ENCODE measurements around the gene CD33.
"Not testable (repeated sequence)": the region's sequence is repeated elsewhere in the genome, so short reads cannot be mapped to it uniquely, and the experiment has no call there.

The CD33 gene

DNA sequence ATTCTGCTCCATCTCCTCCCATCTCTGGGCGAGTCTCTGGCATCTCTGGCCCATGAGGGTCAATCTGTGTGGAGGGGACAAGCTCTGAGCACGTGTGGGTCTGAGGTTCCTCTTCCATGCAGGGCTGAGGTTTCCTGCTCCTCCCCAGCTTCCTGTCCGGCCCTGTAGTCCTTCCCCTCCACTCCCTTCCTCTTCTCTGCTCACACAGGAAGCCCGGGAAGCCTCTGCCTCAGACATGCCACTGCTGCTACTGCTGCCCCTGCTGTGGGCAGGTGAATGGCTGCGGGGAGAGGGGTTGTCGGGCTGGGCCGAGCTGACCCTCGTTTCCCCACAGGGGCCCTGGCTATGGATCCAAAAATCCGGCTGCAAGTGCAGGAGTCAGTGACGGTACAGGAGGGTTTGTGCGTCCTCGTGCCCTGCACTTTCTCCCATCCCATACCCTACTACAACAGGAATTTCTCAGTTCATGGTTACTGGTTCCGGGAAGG is 14.0 kb upstream of the CD33 start:
- DNase-seq (ENCODE audit: low read depth), result not testable (repeated sequence)

DNA sequence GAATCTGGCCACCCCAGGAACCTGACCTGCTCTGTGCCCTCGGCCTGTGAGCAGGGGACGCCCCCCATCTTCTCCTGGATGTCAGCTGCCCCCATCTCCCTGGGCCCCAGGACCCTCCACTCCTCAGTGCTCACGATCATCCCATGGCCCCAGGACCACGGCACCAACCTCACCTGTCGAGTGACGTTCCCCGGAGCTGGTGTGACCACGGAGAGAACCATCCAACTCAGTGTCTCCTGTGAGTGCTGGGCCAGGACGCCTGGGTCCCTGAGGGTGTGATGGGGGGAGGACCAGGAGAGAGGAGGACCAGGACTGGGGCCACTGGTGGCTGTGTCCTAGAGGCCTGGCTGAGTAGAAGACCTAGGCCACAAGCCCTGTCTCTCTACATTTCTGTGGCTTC is 13.0 kb upstream of the CD33 start:
- no peak for DNase-seq (ENCODE audit: low read depth)

DNA sequence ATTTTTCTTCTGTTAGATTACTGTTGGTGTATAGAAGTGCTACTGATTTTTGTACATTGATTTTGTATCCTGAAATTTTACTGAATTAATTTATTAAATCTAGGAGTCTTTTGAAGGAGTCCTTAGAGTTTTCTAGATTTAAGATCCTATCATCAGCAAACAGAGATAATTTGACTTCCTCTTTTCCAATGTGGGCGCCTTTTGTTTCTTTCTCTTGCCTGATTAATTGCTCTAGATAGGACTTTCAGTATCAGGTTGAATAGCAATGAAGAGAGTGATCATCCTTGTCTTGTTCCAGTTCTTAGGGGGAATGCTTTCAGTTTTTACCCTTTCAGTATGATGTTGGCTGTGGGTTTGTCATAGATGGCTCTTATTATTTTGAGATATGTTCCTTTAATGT is 5.6 kb upstream of the CD33 start:
- no peak for DNase-seq (ENCODE audit: low read depth)

DNA sequence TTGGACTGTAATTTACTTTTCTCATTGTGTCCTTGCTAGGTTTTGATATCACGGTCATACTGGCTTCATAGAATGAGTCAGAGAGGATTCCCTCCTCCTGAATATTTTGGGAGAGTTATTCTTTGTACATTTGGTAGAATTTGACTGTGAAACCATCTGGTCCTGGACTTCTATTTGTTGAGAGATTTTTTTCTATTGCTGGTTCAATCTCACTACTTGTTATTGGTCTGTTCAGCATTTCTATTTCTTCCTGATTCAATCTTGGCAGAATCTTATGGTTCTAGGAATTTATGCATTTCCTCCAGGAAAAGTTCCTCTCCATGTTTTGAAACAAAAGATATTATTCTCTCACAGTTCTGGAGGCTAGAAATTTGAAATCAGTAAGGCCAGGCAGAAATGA is 4.9 kb upstream of the CD33 start:
- DNase-seq (ENCODE audit: low read depth), result no peak

DNA sequence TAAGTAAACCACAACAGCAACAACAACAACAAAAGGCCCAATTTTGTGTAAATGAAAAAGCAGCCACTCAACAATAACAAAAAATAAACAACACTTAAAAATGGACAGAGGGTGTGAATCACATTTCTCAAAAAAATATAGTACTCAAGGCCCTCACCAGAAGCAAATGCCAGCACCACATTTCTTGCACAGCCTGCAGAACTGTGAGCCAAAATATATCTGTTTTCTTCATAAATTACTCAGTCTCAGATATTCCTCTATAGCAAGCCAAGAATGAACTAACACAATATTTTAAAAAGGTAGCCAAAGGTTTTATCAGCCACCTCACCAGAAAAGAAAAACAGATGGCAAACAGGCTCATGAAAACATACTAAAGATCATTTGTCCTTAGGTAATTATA is 3.9 kb upstream of the CD33 start:
- no peak for DNase-seq (ENCODE audit: low read depth)

DNA sequence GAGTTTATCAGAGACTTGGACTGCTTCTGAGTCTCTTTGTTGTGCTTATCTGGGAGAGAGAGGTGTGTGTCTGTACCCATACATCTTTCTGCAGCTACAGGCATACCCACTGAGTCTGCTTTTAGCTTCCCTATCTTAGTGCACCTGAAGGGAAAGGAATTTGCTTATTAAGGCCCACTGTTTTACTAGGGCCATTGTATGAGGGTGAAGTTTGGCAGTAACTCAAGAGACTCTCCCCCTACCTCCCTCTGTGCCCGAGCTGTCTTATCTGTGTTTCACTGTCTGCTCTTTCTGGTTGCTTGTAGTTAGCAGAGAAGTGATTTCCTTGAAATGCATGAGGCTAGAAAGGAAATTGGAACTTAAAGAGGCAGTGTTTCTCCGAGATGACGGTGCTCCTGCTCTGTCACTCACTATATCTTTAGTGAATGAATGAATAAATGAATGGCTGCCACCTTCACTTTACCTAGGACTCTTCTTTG is 678 bp upstream of the CD33 start:
- DNase-seq (ENCODE audit: low read depth), result no peak

DNA sequence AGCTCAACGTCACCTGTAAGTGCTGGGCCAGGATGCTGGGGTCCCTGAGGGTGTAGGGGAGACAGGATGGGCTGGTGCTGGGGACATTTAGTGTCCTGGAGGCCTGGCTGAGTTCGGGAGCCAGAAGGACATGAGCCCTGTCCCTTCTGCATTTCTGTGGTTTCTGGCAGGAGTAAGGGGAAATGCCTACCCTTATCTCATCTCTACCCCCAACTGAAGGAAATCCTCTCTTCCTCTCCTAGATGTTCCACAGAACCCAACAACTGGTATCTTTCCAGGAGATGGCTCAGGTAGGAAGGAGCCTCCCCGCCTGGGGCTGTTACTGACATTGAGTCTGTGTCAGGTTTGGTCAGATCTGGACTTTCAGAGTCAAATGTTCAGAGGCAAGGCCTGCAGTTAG is 1.2 kb downstream of the CD33 start:
- no peak for DNase-seq (ENCODE audit: low read depth)

DNA sequence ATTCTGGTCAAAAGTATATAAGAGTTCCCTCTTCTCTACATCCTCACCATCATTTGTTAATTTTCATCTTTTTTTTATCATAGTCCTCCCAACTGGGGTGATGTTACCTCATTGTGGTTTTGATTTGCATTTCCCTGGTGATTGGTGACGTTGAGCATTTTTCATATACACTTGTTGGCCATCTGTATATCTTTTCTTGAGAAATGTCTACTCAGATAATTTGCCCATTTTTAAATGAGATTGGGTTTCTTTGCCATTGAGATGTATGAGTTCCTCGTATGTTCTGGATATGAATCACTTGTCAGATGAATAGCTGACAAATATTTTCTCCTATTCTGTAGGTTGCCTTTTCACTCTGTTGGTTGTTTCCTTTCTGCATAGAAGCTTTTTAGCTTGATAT is 2.4 kb downstream of the CD33 start:
- DNase-seq (ENCODE audit: low read depth), result no peak

DNA sequence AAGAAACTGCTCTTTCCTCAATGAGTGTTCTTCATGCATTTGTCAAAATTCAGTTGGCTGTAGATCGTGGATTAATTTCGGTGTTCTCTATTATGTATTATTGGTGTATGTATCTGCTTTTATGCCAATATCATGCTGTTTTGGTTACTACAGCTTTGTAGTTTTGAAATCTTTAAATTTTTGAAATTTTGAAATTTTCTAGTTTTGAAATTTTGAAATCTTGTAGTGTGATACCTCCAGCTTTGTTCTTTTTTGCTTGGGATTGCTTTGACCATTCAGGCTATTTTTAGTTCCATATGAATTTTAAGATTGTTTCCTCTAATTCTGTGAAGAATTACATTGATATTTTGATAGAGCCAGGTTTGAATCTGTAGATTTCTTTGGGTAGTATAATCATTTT is 3.1 kb downstream of the CD33 start:
- no peak for DNase-seq (ENCODE audit: low read depth)

DNA sequence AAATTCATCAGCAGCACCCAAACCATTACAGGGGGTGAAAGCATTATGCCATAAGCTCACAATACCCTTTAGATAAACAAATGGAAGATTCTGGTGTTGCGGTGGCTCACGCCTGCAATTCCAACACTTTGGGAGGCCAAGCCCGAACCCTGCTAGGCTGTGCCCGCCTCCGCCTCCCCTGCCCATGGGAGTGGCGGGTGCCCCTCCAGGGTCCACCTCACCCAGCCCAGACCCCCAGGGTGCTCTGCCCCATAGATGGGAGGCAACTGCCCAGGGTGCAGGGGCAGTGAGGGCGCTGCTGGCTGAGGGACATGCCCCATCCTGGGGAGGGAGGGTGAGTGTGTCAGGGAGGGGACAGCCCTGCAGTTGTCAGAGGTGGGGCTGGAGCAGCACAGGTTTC is 16.0 kb downstream of the CD33 start:
- DNase-seq (ENCODE audit: low read depth), result no peak

DNA sequence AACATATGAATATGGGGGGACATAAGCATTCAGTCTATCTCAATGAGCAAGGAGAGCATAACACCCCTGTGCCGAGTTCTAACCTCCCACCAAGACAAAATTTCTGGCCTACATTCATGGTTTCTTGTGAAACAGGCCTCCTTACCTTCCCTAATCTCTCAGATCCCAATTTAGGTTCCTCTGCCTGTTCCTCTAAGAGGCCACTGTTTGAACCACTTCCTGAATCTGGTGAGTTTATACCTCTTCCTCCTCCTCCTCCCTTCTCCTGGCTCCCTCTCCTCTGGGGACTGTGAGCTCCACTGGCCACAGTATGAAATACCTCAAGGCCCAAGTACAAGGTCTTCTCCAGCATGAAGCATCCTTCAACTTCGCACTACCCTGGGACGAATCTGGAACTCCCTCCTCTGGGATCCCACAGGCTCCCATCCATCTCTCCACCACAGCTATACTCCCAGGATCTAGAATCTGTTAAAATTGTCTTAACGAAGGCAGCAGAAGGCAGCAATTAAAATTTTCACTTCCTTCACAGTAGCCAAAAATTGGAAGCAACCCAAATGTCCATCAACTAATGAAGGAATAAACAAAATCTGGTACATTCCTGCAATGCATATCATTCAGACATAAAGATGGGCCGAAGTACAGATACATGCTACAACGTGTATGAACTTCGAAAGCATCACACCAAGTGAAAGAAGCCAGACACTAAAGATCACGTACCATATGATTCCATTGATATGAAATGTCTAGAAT is 18.2 kb downstream of the CD33 start:
- no peak for DNase-seq (ENCODE audit: low read depth)

DNA sequence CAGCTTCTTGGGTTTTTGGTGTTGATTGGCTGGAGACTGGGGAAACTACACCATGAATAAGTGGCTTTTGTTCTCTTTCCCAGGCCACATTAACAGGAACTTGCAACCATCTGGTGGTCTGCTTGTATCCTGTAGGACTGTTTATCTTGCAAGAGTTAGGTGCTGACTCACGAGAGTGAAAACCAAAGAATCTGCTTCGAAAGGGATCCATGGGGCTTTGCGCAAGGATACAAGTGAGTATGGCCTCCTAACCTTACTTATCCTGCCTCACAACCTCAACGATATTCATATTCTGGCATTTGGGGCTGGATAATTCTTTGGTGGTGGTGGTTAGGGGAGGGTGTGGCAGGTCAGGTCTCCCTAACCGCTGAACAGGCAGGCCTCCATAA is 21.3 kb downstream of the CD33 start:
- DNase-seq (ENCODE audit: low read depth), result no peak

DNA sequence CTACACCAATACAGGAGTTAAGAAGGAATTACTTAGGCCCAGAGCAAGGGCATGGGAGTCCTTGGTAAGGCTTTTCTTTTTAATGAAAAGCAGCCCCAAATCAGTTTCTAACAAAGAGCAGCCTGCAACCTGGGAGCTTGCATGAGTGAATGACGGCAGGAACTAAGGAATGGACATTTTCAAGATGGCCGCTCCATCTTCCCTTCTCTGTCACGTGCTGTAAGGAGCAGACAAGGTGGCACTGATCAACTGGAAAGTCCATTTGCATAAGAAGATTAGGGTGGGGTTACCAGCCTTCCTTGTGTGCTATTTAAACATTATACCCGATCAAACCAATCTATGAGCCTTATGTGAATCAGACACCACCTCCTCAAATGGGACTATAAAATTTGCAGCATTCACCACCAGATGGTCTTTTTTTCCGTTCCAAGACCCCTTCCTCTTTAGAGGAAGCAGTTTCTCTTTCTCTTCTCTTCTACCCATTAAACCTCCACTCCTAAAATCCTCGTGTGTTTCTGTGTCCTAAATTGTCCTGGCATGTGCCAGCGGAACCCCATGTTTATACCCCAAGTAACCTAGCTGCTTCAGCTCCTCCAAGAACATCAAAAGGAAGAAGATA is 23.2 kb downstream of the CD33 start:
- no peak for DNase-seq (ENCODE audit: low read depth)

DNA sequence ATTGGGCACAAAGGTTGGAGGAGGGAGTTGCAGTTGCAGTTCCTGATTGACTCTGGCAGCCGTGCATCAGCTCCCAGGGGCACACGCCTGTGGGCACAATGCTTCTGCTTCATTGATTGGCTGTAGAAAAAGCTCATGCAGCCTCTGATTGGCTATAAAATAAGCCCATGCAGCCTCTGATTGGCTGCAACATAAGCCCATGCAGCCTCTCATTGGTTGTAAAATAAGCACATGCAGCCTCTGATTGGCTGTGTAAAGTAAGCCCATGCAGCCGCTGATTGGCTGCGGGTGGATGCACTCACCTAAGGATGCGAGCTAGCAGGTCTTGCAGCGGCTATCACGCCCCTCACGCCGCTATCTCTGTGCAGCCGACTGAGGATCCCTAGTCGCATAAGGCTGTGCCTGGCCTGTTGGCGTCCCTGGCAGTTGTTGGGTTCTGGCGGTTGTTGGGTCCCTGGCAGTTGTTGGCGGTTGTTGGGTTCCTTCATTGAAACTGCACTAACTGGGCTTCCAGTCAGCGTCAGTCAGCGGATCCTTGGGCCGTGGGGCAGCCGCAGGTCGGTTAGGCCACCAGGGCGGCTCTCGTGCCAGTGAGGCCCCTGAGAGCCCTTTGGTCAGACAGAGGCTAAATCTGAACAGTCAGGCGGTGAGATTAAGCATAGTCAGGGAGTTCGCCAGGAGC is 26.0 kb downstream of the CD33 start, which contains the start of gene SIGLECL1:
Gene SIGLECL1, plus strand, starts transcription at position 295 of the 682 bp plus-strand sequence. CDS start 12,993 bp downstream, outside the sequence.
- DNase-seq (ENCODE audit: low read depth), result no peak

DNA sequence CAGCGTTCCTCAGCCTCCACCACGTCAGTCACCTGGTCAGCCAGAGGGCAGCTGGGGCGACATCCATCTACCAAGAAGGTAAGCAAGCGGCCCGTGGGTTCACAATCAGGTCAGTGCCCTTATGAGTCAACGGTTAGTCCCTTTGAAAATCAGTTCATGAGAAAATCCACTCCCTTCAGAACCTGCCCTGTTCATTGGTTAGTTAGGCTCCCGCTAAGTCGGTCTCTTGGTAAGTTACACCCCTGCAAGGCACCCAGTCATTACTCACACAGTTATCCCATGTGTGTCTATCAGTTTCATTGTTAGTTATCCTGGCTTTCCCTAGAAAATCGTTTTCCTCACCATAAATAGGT is 26.6 kb downstream of the CD33 start:
- DNase-seq (ENCODE audit: low read depth), result no peak

DNA sequence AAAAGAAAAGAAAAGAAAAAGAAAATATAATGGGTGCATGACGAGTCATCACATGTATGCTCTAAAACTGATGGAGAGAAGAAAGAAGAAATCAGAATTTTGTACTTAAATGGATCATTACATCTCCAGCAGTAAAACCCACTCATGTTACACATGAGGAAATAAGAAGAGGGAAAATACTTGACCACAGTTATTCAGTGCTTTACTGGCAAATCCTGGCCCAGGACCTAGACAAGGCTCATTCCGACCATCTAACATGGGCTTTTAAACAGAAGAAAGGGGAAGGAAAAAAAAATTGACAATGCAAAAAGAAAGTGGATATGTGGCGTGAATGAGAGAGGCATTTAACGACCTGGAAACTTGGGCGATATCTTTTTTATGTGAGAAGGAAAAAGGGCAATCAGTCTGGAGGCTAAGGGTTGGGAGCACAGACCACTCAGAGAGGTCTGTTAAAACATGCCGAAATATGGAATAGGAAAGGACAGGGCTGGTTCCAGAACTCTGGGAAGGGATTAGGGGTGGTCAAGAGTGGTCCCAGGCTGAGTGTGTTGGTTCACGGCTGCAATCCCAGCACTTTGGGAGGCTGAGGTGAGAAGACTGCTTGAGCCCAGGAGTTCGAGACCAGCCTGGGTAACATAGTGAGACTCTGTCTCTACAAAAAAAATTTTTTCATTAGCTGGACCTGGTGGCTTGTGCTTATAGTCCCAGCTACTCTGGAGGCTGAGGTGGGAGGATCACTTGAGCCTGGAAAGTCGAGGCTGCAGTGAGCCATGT is 27.6 kb downstream of the CD33 start:
- no peak for DNase-seq (ENCODE audit: low read depth)

DNA sequence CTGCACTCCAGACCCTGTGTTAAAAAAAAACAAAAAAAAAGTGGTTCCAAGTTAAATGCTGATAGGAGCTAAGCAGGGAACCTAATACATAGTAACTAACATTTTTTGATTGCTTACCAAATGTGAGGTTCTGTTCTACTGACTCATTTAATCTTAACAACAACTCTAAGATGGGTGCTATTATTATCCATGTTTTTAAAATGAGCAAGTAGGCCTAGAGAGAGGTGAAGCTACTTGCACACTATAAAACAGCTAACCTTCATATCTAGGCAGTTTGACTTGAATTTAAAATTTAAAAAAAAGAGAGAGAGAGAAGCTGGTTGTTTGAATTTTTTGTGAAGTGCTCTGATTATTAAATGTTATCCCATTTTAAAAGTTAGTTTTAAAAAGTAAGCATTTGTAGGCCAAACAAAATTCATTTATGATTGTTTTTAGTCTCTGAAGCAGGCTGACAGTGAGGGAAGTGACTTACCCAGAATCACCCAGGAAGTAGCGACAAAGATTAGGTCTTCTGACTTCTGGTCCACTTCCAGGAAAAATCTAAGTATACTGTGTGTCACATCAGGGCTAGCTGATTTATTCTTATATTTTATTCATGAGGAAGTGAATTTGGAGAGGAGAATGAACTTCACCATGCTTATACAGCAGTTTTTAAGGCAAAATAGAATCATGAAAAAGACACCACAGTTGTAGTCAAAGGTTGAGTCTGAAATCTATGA is 28.4 kb downstream of the CD33 start:
- DNase-seq (ENCODE audit: low read depth), result no peak

DNA sequence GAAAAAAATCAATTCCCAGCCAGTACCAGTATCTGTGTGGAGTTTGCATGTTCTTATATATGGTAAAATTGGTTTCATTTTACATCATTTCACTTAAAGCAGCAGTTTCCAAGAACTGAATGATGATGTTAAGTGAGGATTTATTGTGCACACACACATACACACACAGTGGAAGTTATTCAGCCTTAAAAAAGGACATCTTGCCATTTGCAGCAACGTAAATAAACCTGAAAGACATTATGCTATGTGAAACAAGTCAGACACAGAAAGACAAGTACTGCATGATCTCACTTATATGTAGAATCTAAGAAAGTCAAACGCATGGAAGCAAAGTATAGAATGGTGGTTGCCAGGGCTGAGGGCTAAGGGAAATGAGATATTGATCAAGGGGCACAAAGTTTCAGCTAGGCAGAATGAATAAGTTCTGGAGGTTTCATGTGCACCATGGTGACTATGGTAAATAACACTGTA is 31.3 kb downstream of the CD33 start:
- no peak for DNase-seq (ENCODE audit: low read depth)

DNA sequence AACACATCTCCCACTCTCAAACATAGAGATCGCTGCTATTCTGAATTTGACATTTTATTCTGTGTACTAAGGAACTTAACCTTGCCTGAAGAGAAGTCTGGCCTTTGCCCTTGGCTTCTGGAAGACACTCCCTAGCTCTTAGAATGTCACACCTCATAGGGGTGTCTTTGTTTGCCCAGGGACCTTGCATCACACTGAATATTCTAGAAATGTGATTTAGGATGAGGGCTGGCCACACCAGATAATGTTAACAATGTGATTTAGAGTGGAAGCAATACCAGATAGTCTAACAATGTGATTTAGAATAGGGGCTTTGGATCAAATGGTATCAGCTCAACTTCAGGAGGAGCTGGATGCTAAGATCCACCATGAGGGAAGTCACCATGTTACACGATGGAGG is 32.6 kb downstream of the CD33 start:
- no peak for DNase-seq (ENCODE audit: low read depth)

DNA sequence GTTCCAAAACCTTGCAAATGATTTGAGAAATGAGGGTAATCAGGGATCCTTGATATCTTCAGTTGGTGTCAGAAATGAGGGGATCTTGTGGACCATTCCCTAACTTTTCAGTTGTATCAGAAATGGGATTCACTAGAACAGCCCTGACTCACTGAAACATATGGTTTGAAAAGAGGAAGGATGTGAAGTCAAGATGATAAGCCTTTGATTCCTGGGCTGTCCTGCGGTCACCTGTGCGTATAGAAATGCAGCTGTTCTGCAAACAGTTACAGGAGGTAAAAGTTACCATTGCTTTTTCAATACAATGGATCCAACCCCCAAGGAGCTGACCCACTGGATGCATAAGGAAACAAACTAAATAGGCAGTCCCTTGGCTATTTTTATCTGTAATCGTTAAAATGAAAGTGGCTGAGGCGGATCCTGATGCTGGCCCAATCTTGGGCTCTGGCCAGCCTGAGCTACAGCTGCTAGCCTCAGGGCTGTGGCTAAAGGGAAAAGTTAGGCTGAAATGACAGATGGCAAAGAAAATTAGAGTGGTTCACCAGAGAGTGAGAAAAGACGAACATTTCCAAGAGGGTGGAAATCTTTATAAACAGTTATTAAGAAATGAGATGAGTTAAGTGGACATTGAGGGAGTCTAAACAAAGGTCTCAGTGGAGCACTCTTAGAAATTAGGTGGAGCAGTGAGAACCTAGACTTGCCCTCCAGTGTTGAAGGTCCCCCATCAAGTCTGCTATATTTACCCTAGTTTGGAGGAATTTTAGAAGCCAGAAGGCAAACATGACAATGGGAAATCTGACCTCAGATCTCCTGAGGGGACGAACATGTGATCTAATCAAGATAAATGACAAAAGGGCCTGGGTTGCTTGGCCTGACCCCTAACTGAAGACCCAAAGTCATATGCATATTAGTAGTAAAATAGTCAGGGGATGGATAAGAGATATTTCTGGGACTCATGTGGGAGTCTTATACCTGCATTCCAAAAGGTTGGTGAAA is 33.6 kb downstream of the CD33 start:
- no peak for DNase-seq (ENCODE audit: low read depth)

All from stimulated activated CD8-positive, alpha-beta memory T cell treated with anti-CD3 and anti-CD28 coated beads, Interleukin-12 subunit alpha, Interleukin-12 subunit beta, amount 100 ng/mL, for 4 hours (primary cell).